Parathyroid adenoma (tissue), 2 donors: ENCODE results near the gene DLG5.

Source experiments
- H2AFZ ChIP-seq: fragments of 300-600 bp; sonication (generic); one replicate; pipeline ENCODE4 v1.7.0; 2017; ENCODE audit warnings: antibody characterized with exemption, mild to moderate bottlenecking
- H3K27ac ChIP-seq: fragments of 300-600 bp; sonication (generic); one replicate; pipeline ENCODE4 v1.7.0; 2017
- H3K27me3 ChIP-seq: fragments of 300-600 bp; sonication (generic); one replicate; pipeline ENCODE4 v1.7.0; 2017; ENCODE audit warnings: low read length; ENCODE audit not compliant: control insufficient read depth, insufficient read depth
- H3K36me3 ChIP-seq: fragments of 300-600 bp; sonication (generic); one replicate; pipeline ENCODE4 v1.7.0; 2017; ENCODE audit warnings: low read length; ENCODE audit not compliant: control insufficient read depth, insufficient read depth
- H3K4me1 ChIP-seq: fragments of 300-600 bp; sonication (generic); one replicate; pipeline ENCODE4 v1.7.0; 2017; ENCODE audit warnings: control low read depth
- H3K4me2 ChIP-seq: fragments of 300-600 bp; sonication (generic); one replicate; pipeline ENCODE4 v1.7.0; 2017; ENCODE audit warnings: low read length
- H3K4me3 ChIP-seq: fragments of 300-600 bp; sonication (generic); one replicate; pipeline ENCODE4 v1.7.0; 2017; ENCODE audit warnings: low read depth, low read length
- H3K79me2 ChIP-seq: fragments of 300-600 bp; sonication (generic); one replicate; pipeline ENCODE4 v1.7.0; 2017; ENCODE audit warnings: control low read depth
- H3K9ac ChIP-seq: fragments of 300-600 bp; sonication (generic); one replicate; pipeline ENCODE4 v1.7.0; 2017; ENCODE audit warnings: mild to moderate bottlenecking
- H3K9me3 ChIP-seq: fragments of 300-600 bp; sonication (generic); one replicate; pipeline ENCODE4 v1.7.0; 2017; ENCODE audit warnings: low read length; ENCODE audit not compliant: control insufficient read depth
- TF ChIP-seq, protein P1 (sequence below): fragments of 300-600 bp; sonication (generic); IDR thresholded peaks from one replicate; pipeline ENCODE4 v1.7.0; 2017; ENCODE audit warnings: antibody characterized with exemption, mild to moderate bottlenecking
- donor health status: primary hyperparathyroidism.

The DLG5 gene

DNA sequence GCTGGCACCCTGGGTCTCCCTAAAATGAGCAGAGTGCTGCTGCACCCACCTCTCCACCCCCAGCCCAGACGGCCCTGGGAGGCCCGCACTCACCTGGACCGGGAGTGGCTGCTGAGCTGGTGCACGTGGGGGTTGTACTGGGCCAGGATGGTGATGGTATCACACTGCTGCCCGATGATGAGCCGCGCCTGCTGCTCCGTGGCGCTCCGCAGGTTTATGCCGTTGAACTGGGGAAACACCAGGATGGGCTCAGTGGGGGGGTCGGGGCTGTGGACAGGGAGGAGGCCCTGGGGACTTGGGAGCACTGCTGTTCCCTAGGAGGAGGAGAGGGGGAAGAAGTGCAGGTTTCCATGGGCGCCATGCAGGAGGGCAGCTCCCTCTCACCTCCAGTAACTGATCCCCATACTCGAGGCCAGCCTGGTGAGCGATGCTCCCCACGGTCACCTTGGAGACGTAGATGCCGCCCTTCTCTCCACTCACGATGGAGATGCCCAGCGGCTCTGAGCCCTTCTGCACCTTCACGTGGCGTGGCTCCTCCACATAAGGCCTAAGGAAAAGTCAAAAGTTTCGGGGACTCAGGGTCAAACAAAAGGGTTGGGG lies 114.6 kb downstream of the DLG5 start:
- Histone ChIP-seq H3K27ac (no peak overlapping the region), H3K4me2 (no peak overlapping the region), H3K9me3 (no peaks in the 10 kb centered on the region), H3K27me3 (no peaks in the 10 kb centered on the region), H3K4me1 (no peaks in the 10 kb centered on the region), H3K36me3 (no peaks in the 10 kb centered on the region), H2AFZ (no peak overlapping the region), H3K79me2 (peaks cover 5% of the 10 kb centered on the region), H3K4me3 (no peak overlapping the region), H3K9ac (no peak overlapping the region)
- TF ChIP-seq, protein P1, sequence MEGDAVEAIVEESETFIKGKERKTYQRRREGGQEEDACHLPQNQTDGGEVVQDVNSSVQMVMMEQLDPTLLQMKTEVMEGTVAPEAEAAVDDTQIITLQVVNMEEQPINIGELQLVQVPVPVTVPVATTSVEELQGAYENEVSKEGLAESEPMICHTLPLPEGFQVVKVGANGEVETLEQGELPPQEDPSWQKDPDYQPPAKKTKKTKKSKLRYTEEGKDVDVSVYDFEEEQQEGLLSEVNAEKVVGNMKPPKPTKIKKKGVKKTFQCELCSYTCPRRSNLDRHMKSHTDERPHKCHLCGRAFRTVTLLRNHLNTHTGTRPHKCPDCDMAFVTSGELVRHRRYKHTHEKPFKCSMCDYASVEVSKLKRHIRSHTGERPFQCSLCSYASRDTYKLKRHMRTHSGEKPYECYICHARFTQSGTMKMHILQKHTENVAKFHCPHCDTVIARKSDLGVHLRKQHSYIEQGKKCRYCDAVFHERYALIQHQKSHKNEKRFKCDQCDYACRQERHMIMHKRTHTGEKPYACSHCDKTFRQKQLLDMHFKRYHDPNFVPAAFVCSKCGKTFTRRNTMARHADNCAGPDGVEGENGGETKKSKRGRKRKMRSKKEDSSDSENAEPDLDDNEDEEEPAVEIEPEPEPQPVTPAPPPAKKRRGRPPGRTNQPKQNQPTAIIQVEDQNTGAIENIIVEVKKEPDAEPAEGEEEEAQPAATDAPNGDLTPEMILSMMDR = no peak

DNA sequence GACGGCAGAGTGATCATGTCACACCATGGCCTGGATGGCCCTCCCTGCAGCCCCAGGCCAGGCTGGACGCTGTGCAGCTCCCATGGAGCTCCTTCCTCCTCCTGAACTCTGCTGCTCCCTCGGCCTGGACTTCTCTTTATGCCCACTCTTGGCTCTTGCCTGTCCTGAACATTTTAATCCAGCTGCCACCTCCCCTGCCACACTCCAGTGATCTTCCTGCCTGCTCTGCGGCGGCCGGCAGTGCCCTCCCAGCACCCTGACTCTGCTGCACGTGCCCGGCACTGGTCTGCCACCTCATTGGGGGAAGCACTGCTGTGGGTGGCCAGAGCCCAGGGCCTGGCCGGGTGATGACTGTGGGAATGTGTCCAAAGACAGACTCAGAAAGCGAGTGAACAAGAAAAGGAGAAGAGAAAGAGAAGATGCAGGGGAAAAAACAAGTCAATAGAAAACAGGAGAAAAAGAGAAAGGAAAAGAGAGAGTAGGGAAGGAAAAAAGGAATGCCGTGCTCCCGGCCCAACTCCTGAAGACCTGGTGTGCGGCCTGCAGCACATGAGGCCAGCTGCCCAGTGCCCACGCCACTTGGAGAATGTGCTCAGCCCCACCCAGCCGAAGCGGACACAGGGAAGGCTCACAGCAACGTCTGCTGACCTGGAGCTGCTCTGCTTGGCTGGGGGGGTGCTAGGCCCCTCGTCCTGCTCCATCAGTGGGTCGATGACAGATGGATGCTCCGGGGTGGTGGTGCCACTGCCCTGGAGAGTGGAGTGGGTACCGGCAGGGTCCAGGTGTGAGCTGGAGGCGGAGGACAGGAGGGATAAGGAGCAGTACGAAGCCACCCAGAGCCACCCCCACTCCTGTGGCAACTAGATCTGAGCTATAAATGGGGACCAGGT lies 115.9 kb downstream of the DLG5 start:
- Histone ChIP-seq H3K4me3 (no peak overlapping the region), H3K27ac (no peak overlapping the region), H3K4me2 (no peak overlapping the region), H2AFZ (no peak overlapping the region), H3K36me3 (no peaks in the 10 kb centered on the region), H3K4me1 (no peaks in the 10 kb centered on the region), H3K9ac (no peak overlapping the region), H3K27me3 (no peaks in the 10 kb centered on the region), H3K79me2 (peaks cover 5% of the 10 kb centered on the region), H3K9me3 (no peaks in the 10 kb centered on the region)
- TF ChIP-seq, protein P1 = no peak

DNA sequence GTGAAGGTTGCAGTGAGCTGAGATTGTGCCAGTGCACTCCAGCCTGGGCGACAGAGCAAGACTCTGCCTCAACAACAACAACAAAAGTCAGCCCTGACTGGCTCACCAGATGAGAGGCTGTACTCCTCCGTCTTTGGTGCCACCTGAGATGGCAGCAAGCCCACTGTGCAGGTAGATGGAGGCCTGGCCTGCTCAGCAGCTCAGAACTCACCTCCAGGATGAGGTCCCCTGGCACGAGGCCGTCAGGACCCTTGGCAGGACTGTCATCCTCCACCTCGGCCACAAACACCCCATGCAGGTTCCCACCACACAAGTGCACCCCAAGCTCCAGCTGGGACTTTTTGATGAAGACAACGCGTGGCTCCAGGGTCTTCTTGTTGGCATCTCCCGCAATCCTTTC lies 117.2 kb downstream of the DLG5 start:
- no peak overlapping the region for H3K27ac ChIP-seq
- TF ChIP-seq, protein P1 = no peak
- no peak overlapping the region for H3K4me3 ChIP-seq
- H3K4me1 ChIP-seq = no peaks in the 10 kb centered on the region
- H3K9me3 ChIP-seq = no peaks in the 10 kb centered on the region
- H3K9ac ChIP-seq = no peak overlapping the region
- no peak overlapping the region for H3K4me2 ChIP-seq
- no peak overlapping the region for H2AFZ ChIP-seq
- peaks cover 7% of the 10 kb centered on the region for H3K79me2 ChIP-seq
- no peaks in the 10 kb centered on the region for H3K36me3 ChIP-seq
- H3K27me3 ChIP-seq = no peaks in the 10 kb centered on the region

DNA sequence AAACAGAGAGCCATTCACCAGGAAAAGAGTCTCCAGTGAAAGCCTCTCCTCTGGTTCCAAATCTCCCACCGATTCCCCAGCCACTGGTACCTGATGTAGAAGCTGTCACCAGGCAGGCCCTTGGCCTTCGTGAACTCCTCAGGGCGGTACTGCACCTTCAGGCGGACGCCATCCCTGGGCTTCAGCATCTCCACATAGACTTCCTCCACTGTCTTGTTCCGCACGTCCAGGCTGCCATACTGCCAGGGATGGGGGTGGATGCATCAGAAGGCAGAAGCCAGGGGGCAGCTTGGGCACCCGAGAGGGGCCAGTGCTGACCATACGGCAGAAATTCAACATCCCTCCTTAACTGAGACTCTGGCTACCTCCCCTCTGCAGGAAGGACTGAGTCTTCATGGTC lies 118.8 kb downstream of the DLG5 start:
- no peaks in the 10 kb centered on the region for H3K4me1 ChIP-seq
- no peaks in the 10 kb centered on the region for H3K36me3 ChIP-seq
- H3K4me2 ChIP-seq = no peak overlapping the region
- H3K27me3 ChIP-seq = no peaks in the 10 kb centered on the region
- peaks cover 7% of the 10 kb centered on the region for H3K79me2 ChIP-seq
- no peak overlapping the region for H3K27ac ChIP-seq
- TF ChIP-seq, protein P1 = no peak
- no peaks in the 10 kb centered on the region for H3K9me3 ChIP-seq
- no peak overlapping the region for H3K4me3 ChIP-seq
- no peak overlapping the region for H3K9ac ChIP-seq
- no peak overlapping the region for H2AFZ ChIP-seq
